NCI-H1436 treated with DMSO at 0.1 percent for 48 hours (cell line): Measurements from ENCODE around the gene MAPK1.
"Not testable (repeated sequence)": the region's sequence is repeated elsewhere in the genome, so short reads cannot be mapped to it uniquely, and the experiment has no call there.

ENCODE experiments used
- DNase-seq: peaks from one replicate; lab custom pipeline; 2025; lab: John Stamatoyannopoulos, UW

Gene MAPK1

GRCh38 chr22:21867528-21868266, at the start of gene MAPK1:
Gene MAPK1 (minus strand): TSS chr22:21867645. CDS start chr22:21867440, 205 bp downstream.
- peak; percentile 37 for DNase-seq

- DNase-seq: no peak
Observed at GRCh38 chr22:21916309-21916918, 49.0 kb upstream of the MAPK1 start.

- DNase-seq: no peak
Observed at GRCh38 chr22:21915624-21916308, 48.3 kb upstream of the MAPK1 start.

GRCh38 chr22:21914033-21914642, 46.7 kb upstream of the MAPK1 start:
- not testable (repeated sequence) for DNase-seq

- DNase-seq: not testable (repeated sequence)
Observed at GRCh38 chr22:21910367-21910766, 42.9 kb upstream of the MAPK1 start.

GRCh38 chr22:21909871-21910270, 42.4 kb upstream of the MAPK1 start:
- DNase-seq: no peak

- DNase-seq: no peak
Observed at GRCh38 chr22:21907638-21908522, 40.4 kb upstream of the MAPK1 start.

GRCh38 chr22:21905234-21905633, 37.8 kb upstream of the MAPK1 start:
- DNase-seq: not testable (repeated sequence)

- no peak for DNase-seq
Observed at GRCh38 chr22:21904250-21904789, 36.9 kb upstream of the MAPK1 start.

GRCh38 chr22:21903283-21903682, 35.8 kb upstream of the MAPK1 start:
- no peak for DNase-seq

- DNase-seq: no peak
Observed at GRCh38 chr22:21902296-21903087, 35.0 kb upstream of the MAPK1 start.

- no peak for DNase-seq
Observed at GRCh38 chr22:21898354-21898896, 31.0 kb upstream of the MAPK1 start.

- DNase-seq: no peak
Observed at GRCh38 chr22:21896951-21897513, 29.6 kb upstream of the MAPK1 start.

GRCh38 chr22:21896275-21896674, 28.8 kb upstream of the MAPK1 start:
- not testable (repeated sequence) for DNase-seq

- DNase-seq: no peak
Observed at GRCh38 chr22:21894799-21895198, 27.4 kb upstream of the MAPK1 start.

- no peak for DNase-seq
Observed at GRCh38 chr22:21889251-21889990, 22.0 kb upstream of the MAPK1 start.

GRCh38 chr22:21887841-21888240, 20.4 kb upstream of the MAPK1 start:
- no peak for DNase-seq

- DNase-seq: not testable (repeated sequence)
Observed at GRCh38 chr22:21883930-21884329, 16.5 kb upstream of the MAPK1 start.

- not testable (repeated sequence) for DNase-seq
Observed at GRCh38 chr22:21882754-21883333, 15.4 kb upstream of the MAPK1 start.
